IPS-15b (cell line): ENCODE results near the gene GBE1.

Experiments used
- H3K27me3 ChIP-seq: one replicate; pipeline ENCODE4 v1.6.1; 2013; ENCODE audit warnings: low read length; ENCODE audit not compliant: control insufficient read depth, insufficient read depth
- H3K36me3 ChIP-seq: one replicate; pipeline ENCODE4 v1.6.1; 2013; ENCODE audit warnings: low read length; ENCODE audit not compliant: control insufficient read depth, insufficient read depth
- H3K4me1 ChIP-seq: one replicate; pipeline ENCODE4 v1.6.1; 2013; ENCODE audit warnings: mild to moderate bottlenecking, low read length; ENCODE audit not compliant: control insufficient read depth, insufficient read depth
- H3K4me3 ChIP-seq: one replicate; pipeline ENCODE4 v1.5.1; 2013; ENCODE audit warnings: low read depth, low read length
- H3K9ac ChIP-seq: one replicate; pipeline ENCODE4 v1.6.1; 2013; ENCODE audit warnings: low read depth, mild to moderate bottlenecking, low read length
- H3K9me3 ChIP-seq: one replicate; pipeline ENCODE4 v1.6.1; 2013; ENCODE audit warnings: mild to moderate bottlenecking, low read length; ENCODE audit not compliant: control insufficient read depth, insufficient read depth

GBE1 gene

GRCh38 chr3:81549831-81550230 is 211.6 kb downstream of the GBE1 start:
- H3K36me3 ChIP-seq = no peaks in the 10 kb centered on the region
- H3K9ac ChIP-seq = no peak overlapping the region

GRCh38 chr3:81549388-81549787 is 212.1 kb downstream of the GBE1 start:
- Histone ChIP-seq H3K36me3 (no peaks in the 10 kb centered on the region), H3K4me1 (peaks cover 4% of the 10 kb centered on the region), H3K9ac (no peak overlapping the region), H3K4me3 (no peak overlapping the region), H3K9me3 (no peaks in the 10 kb centered on the region), H3K27me3 (no peaks in the 10 kb centered on the region)

More at GRCh38 chr3:81549831-81550230, 211.6 kb downstream of the GBE1 start:
- Histone ChIP-seq H3K4me3 (no peak overlapping the region), H3K27me3 (no peaks in the 10 kb centered on the region), H3K9me3 (no peaks in the 10 kb centered on the region), H3K4me1 (peaks cover 5% of the 10 kb centered on the region)

GRCh38 chr3:81545572-81545971 is 215.9 kb downstream of the GBE1 start:
- Histone ChIP-seq H3K9me3 (no peaks in the 10 kb centered on the region), H3K4me3 (no peak overlapping the region), H3K9ac (no peak overlapping the region), H3K27me3 (no peaks in the 10 kb centered on the region), H3K36me3 (no peaks in the 10 kb centered on the region), H3K4me1 (no peaks in the 10 kb centered on the region)

GRCh38 chr3:81544385-81544784 is 217.1 kb downstream of the GBE1 start:
- H3K36me3 ChIP-seq = no peaks in the 10 kb centered on the region
- no peaks in the 10 kb centered on the region for H3K27me3 ChIP-seq
- H3K4me1 ChIP-seq = no peaks in the 10 kb centered on the region

GRCh38 chr3:81540787-81541186 is 220.7 kb downstream of the GBE1 start:
- H3K36me3 ChIP-seq = no peaks in the 10 kb centered on the region

More at GRCh38 chr3:81544385-81544784, 217.1 kb downstream of the GBE1 start:
- Histone ChIP-seq H3K9me3 (no peaks in the 10 kb centered on the region), H3K9ac (no peak overlapping the region), H3K4me3 (no peak overlapping the region)

GRCh38 chr3:81531846-81532245 is 229.6 kb downstream of the GBE1 start:
- no peaks in the 10 kb centered on the region for H3K27me3 ChIP-seq
- no peak overlapping the region for H3K9ac ChIP-seq
- no peaks in the 10 kb centered on the region for H3K36me3 ChIP-seq
- no peaks in the 10 kb centered on the region for H3K4me1 ChIP-seq
- H3K4me3 ChIP-seq = no peak overlapping the region
- H3K9me3 ChIP-seq = no peaks in the 10 kb centered on the region

More at GRCh38 chr3:81540787-81541186, 220.7 kb downstream of the GBE1 start:
- no peak overlapping the region for H3K9ac ChIP-seq
- H3K4me1 ChIP-seq = no peaks in the 10 kb centered on the region
- H3K27me3 ChIP-seq = no peaks in the 10 kb centered on the region
- no peaks in the 10 kb centered on the region for H3K9me3 ChIP-seq
- no peak overlapping the region for H3K4me3 ChIP-seq

GRCh38 chr3:81531263-81531662 is 230.2 kb downstream of the GBE1 start:
- H3K4me3 ChIP-seq = no peak overlapping the region
- H3K4me1 ChIP-seq = no peaks in the 10 kb centered on the region
- H3K36me3 ChIP-seq = no peaks in the 10 kb centered on the region
- H3K27me3 ChIP-seq = no peaks in the 10 kb centered on the region
- no peak overlapping the region for H3K9ac ChIP-seq
- no peaks in the 10 kb centered on the region for H3K9me3 ChIP-seq

GRCh38 chr3:81530180-81530939 is 231.1 kb downstream of the GBE1 start:
- H3K4me3 ChIP-seq = no peak overlapping the region
- H3K9ac ChIP-seq = no peak overlapping the region
- H3K9me3 ChIP-seq = no peaks in the 10 kb centered on the region
- H3K27me3 ChIP-seq = no peaks in the 10 kb centered on the region
- no peaks in the 10 kb centered on the region for H3K4me1 ChIP-seq
- no peaks in the 10 kb centered on the region for H3K36me3 ChIP-seq

- Histone ChIP-seq H3K4me1 (no peaks in the 10 kb centered on the region), H3K36me3 (no peaks in the 10 kb centered on the region), H3K9ac (no peak overlapping the region), H3K9me3 (no peaks in the 10 kb centered on the region), H3K27me3 (no peaks in the 10 kb centered on the region), H3K4me3 (no peak overlapping the region)
Observed at GRCh38 chr3:81521855-81522254, 239.6 kb downstream of the GBE1 start.

- Histone ChIP-seq H3K4me3 (no peak overlapping the region), H3K9ac (no peak overlapping the region), H3K9me3 (no peaks in the 10 kb centered on the region), H3K4me1 (no peaks in the 10 kb centered on the region), H3K27me3 (no peaks in the 10 kb centered on the region), H3K36me3 (no peaks in the 10 kb centered on the region)
Observed at GRCh38 chr3:81518945-81519344, 242.5 kb downstream of the GBE1 start.

GRCh38 chr3:81516042-81516441 is 245.4 kb downstream of the GBE1 start:
- Histone ChIP-seq H3K9ac (no peak overlapping the region), H3K9me3 (no peaks in the 10 kb centered on the region), H3K4me3 (no peak overlapping the region), H3K4me1 (no peaks in the 10 kb centered on the region), H3K27me3 (no peaks in the 10 kb centered on the region), H3K36me3 (no peaks in the 10 kb centered on the region)

GRCh38 chr3:81513591-81513990 is 247.9 kb downstream of the GBE1 start:
- Histone ChIP-seq H3K4me1 (peaks cover 2% of the 10 kb centered on the region), H3K9ac (no peak overlapping the region), H3K4me3 (no peak overlapping the region), H3K27me3 (no peaks in the 10 kb centered on the region), H3K9me3 (no peaks in the 10 kb centered on the region), H3K36me3 (no peaks in the 10 kb centered on the region)
